Activated CD4-positive, CD25-positive, alpha-beta regulatory T cell (primary cell): Measurements from ENCODE around the gene SLC35F5.
"Not testable (repeated sequence)": the region's sequence is repeated elsewhere in the genome, so short reads cannot be mapped to it uniquely, and the experiment has no call there.

ENCODE experiments used
- DNase-seq, 4 experiments: peaks; one replicate each; lab custom pipeline; 2025; lab: John Stamatoyannopoulos, UW

The SLC35F5 gene

DNA sequence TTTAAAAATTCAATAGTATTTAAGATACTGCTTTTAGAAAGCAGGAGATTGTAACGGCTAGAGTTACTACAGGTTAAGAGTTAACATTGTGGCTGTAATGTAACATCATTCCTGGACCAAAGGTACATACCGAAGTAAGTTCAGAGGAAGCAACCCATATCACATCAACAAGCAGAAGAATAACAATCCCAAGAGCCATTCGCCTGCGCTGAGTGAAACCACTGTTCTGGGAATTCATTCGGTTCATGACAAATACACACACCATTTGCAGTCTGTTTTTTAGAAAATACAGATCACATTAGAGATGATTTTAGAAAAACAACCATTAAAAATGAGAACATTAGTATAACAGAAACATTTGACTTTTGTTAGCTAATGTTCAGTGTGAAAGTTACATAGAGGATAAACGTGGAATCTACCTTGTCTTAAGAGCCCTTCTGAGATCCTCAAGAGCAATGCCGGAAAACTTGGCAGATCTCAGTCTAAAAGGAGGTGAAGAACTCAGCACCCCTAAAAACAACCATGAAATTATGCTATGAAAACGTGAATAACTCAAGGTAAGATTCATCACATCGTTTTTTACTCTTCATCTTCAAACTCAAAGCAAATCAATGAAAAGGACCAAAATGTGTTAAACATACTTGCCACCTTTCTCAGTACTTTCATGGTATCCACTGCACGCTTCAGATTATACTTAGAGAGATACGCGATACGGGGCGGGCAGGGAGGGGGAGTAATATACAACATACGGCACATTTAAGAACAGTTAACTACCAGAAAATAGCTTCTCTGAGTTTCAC is 1.2 kb downstream of the SLC35F5 start:
- DNase-seq: no peak

GRCh38 chr2:113754160-113754559 is 2.3 kb downstream of the SLC35F5 start:
- no peak for DNase-seq

- no peak for DNase-seq
These were observed 6.1 kb downstream of the SLC35F5 start for GRCh38 chr2:113750385-113750784.

DNA sequence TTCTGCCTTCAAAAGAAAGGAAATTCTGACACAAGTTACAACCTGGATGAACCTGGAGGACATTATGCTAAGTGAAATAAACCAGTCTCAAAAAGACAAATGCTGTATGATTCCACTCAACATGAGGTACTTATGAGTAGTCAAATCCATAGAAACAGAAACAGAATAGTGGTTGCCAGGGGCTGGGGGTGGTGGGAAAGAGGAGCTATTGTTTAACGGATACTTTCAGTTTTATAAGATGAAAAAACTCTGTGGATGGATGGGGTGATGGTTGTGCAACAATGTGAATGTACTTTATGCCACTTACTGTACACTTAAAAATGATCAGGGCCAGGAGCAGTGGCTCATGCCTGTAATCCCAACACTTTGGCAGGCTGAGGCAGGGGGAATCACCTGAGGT is 15.4 kb downstream of the SLC35F5 start:
- DNase-seq: no peak

- no peak for DNase-seq
These were observed 16.6 kb downstream of the SLC35F5 start for GRCh38 chr2:113739849-113740248.

- DNase-seq: no peak
These were observed 22.3 kb downstream of the SLC35F5 start for GRCh38 chr2:113734185-113734584.

GRCh38 chr2:113724010-113724409 is 32.4 kb downstream of the SLC35F5 start:
- no peak for DNase-seq

- no peak for DNase-seq
These were observed 33.0 kb downstream of the SLC35F5 start for GRCh38 chr2:113723411-113723810.

- DNase-seq: no peak
These were observed 36.3 kb downstream of the SLC35F5 start for GRCh38 chr2:113720167-113720566.

GRCh38 chr2:113716291-113716690 is 40.2 kb downstream of the SLC35F5 start:
- no peak for DNase-seq

- DNase-seq: no peak
These were observed 43.5 kb downstream of the SLC35F5 start for GRCh38 chr2:113712941-113713340.

DNA sequence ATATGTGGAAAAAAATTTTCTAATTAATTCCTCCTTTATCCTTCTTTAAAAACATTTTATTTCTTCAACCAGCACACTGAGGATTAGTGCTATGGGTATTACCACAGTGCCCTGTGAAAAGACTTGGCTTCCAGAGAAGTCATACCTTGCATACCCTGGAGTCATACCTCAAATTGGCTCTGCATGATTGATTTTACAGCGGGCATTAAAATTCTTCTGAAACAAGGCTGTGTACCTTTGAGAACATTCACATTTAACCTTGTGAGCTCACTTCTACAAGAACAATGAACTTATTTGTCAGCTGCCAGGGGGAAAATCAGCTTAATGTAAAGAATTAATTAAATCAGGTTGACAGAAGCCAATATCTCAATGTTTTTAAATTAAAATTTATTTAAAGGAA is 44.6 kb downstream of the SLC35F5 start:
- DNase-seq: no peak

DNA sequence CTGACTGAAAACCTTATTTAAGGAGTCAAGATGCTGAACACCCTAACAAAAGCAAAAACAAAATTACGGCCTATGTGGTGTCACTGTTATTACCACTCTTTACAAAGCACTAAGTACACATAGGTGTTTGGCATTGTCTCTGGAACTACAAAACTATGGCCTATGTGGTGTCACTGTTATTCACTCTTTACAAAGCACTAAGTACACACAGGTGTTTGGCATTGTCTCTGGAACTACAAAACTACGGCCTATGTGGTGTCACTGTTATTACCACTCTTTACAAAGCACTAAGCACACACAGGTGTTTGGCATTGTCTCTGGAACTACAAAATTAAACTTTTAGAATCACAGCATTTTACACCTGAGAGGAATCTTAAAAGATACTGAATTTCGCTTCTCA is 47.4 kb downstream of the SLC35F5 start:
- no peak for DNase-seq

- no peak for DNase-seq
These were observed 49.3 kb downstream of the SLC35F5 start for GRCh38 chr2:113707106-113707505.

DNA sequence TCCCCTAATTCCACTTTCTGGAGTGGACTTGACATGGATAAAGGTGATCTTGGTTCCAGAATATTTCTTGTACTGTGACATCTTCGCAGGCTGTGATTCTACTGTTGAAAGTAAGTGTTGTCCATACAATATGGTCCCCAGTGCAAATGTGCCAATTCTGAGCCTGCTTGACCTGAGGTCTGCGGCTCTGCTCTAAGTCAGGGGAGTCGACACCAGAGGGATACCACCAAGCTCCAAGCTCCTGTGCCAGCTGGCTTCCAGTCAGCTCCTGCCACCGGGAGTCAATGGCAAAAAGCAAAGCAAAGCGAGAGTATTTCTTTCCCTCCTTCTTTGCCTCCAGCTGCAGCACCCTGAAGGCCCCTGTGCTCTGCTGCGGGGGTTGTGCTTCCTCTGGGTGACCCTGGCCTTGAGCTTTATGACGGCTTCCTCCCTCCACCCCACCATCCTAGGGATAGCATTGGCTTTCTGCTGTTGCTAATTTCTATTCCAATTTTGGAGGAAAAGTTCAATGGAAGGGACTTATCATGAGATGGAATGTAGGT is 50.4 kb downstream of the SLC35F5 start:
- DNase-seq: no peak

GRCh38 chr2:113704300-113704993 is 52.0 kb downstream of the SLC35F5 start:
- DNase-seq: not testable (repeated sequence)

DNA sequence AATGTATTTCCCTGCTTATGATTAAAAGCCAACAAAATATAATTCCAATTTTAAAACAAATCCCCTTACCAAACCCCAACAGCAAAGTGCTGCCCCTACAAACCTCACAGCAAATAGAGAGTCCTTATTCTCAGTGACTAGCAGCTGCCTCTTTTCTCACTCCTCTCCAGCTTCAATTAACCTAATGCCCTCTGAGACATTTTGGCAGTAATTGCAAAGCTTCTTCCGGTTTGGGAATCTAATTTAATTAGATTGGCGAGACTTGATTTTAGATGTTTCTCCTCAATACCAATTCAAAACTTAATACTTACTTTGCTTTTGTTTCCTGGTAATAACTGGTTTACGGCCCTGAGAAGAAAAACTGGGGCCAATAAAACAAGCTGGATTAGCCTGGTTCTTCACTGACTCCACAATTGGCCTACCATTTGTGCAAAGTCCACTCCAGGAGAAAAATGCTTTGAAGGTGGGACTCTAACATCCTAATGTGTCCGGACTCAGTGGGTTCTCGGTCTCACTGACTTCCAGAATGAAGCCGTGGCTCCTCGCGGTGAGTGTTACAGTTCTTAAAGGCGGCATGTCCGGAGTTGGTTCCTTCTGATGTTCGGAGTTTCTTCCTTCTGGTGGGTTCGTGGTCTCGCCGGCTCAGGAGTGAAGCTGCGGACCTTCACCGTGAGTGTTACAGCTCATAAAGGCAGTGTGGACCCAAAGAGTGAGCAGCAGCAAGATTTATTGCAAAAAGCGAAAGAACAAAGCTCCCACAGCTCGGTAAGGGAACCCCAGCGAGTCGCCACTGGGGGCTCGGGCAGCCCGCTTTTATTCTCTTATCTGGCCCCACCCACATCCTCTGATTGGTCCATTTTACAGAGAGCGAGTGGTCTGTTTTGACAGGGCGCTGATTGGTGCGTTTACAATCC is 52.8 kb downstream of the SLC35F5 start:
- DNase-seq: no peak

- DNase-seq: no peak
These were observed 56.1 kb downstream of the SLC35F5 start for GRCh38 chr2:113700186-113700841.

DNA sequence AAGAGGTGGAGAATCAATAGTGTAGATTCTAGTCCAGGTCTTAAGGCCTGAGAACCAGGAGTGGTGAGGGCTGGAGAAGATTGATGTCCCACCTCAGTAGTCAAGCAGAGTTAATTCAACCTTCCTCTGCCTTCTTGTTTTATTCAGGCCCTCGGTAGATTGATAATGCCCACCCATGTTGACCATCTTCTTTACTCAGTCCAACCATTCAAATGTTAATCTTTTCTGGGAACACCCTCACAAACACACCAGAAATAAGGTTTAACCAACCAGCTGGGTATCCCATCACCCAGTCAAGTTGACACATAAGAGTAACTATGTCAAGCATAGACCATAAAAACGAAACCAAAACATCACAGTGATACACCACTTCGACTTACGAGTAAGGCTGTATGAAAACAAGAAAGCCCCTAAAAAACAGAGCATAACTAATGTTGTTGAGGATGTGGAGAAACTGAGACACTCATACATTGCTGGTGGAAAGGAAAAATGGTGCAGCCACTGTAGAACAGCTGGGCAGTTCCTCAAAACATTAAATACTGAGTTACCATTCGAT is 57.5 kb downstream of the SLC35F5 start:
- DNase-seq: no peak

- not testable (repeated sequence) for DNase-seq
These were observed 58.2 kb downstream of the SLC35F5 start for GRCh38 chr2:113698251-113698650.

DNA sequence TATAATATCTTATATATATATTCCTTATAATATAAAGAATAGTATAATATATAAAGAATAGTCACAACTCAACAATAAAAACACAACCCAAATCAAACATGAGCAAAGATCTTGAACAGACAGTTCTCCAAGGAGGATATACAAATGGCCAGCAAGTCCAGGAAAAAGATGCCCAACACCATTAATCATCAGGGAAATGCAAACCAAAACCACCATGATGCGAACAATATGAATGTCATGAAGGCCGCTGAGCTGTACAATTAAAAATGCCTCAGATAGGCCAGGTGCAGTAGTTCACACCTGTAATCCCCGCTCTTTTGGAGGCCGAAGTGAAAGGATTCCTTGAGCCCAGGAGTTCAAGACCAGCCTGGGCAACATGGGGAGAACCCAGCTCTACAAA is 58.9 kb downstream of the SLC35F5 start:
- DNase-seq: no peak
